Right atrium auricular region (tissue), 2 donors: ENCODE results near the gene C2. TPM values are rescaled to one million over a fixed set of nuclear protein-coding genes. Genes with fewer than 3 reads are reported as not detected.

ENCODE experiments used
- DNase-seq: peaks from one replicate; pipeline ENCODE4 v3.0.0-alpha.2; 2019; ENCODE audit warnings: low spot score
- H3K27ac ChIP-seq, 2 donors: fragments of 200-600 bp; sonication (generic); 1 replicate in 1 of 2; 2 replicates in 1 of 2; pipeline ENCODE4 v1.5.1; 2016 to 2019
- H3K27me3 ChIP-seq, 2 donors: fragments of 200-600 bp; sonication (generic); one replicate each; pipeline versions ENCODE4 v1.5.1 to v1.6.0; 2017 to 2019
- H3K36me3 ChIP-seq: fragments of 200-600 bp; sonication (generic); one replicate; pipeline ENCODE4 v1.5.1; 2016
- H3K4me1 ChIP-seq, 2 donors: fragments of 200-600 bp; sonication (generic); one replicate each; pipeline versions ENCODE4 v1.5.1 to v1.6.0; 2017 to 2019
- H3K4me3 ChIP-seq, 2 donors: fragments of 200-600 bp; sonication (generic); 1 replicate in 1 of 2; 2 replicates in 1 of 2; pipeline ENCODE4 v1.5.1; 2017 to 2019; ENCODE audit warnings: mild to moderate bottlenecking in 1 of 2, moderate library complexity in 1 of 2
- H3K9me3 ChIP-seq, 2 donors: fragments of 200-600 bp; sonication (generic); one replicate each; pipeline ENCODE4 v1.5.1; 2019
- total RNA-seq, 2 donors: library from RNA; depleted of rRNA; stranded (reverse); fragments of >200 nt; gene quantifications; one replicate each; pipeline ENCODE4 v1.1.0, GENCODE V29; 2016
- TF ChIP-seq, protein P1 (sequence below), 2 donors: fragments of 200-600 bp; sonication (generic); IDR thresholded peaks; one replicate each; pipeline ENCODE4 v1.5.1; 2019; ENCODE audit warnings: antibody characterized with exemption in 2 of 2

The C2 gene
- total RNA-seq, 2 donors from 2014 or later, result 3.5 to 19.9 TPM

DNA sequence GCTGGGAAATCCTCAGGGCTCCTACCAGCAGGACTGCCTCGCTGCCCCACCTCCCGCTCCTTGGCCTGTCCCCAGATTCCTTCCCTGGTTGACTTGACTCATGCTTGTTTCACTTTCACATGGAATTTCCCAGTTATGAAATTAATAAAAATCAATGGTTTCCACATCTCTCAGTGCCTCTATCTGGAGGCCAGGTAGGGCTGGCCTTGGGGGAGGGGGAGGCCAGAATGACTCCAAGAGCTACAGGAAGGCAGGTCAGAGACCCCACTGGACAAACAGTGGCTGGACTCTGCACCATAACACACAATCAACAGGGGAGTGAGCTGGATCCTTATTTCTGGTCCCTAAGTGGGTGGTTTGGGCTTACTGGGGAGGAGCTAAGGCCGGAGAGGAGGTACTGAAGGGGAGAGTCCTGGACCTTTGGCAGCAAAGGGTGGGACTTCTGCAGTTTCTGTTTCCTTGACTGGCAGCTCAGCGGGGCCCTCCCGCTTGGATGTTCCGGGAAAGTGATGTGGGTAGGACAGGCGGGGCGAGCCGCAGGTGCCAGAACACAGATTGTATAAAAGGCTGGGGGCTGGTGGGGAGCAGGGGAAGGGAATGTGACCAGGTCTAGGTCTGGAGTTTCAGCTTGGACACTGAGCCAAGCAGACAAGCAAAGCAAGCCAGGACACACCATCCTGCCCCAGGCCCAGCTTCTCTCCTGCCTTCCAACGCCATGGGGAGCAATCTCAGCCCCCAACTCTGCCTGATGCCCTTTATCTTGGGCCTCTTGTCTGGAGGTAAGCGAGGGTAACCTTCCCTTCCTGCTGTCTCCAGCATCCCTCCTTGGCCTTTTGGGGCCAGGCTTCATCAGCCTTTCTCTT lies 18.2 kb downstream of the C2 start, which contains the start of gene CFB:
Gene CFB (plus strand): TSS at position 589 of the 863 bp plus-strand sequence. CDS start 127 bp downstream, at position 716.
- Histone ChIP-seq H3K27ac (peak within 1 kb of the TSS; percentile 73 to 75), H3K27me3 (no peaks in the 10 kb centered on the region), H3K4me3 (peak within 1 kb of the TSS in 1 of 2 donors; percentile 32), H3K4me1 (peaks cover 0 to 20% of the 10 kb centered on the region in 2 donors), H3K36me3 (no peaks in the 10 kb centered on the region), H3K9me3 (no peaks in the 10 kb centered on the region)
- TF ChIP-seq, protein P1, sequence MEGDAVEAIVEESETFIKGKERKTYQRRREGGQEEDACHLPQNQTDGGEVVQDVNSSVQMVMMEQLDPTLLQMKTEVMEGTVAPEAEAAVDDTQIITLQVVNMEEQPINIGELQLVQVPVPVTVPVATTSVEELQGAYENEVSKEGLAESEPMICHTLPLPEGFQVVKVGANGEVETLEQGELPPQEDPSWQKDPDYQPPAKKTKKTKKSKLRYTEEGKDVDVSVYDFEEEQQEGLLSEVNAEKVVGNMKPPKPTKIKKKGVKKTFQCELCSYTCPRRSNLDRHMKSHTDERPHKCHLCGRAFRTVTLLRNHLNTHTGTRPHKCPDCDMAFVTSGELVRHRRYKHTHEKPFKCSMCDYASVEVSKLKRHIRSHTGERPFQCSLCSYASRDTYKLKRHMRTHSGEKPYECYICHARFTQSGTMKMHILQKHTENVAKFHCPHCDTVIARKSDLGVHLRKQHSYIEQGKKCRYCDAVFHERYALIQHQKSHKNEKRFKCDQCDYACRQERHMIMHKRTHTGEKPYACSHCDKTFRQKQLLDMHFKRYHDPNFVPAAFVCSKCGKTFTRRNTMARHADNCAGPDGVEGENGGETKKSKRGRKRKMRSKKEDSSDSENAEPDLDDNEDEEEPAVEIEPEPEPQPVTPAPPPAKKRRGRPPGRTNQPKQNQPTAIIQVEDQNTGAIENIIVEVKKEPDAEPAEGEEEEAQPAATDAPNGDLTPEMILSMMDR (IDR thresholded peaks at IDR 0.05), result no peak
- DNase-seq, result peak; percentile 88

DNA sequence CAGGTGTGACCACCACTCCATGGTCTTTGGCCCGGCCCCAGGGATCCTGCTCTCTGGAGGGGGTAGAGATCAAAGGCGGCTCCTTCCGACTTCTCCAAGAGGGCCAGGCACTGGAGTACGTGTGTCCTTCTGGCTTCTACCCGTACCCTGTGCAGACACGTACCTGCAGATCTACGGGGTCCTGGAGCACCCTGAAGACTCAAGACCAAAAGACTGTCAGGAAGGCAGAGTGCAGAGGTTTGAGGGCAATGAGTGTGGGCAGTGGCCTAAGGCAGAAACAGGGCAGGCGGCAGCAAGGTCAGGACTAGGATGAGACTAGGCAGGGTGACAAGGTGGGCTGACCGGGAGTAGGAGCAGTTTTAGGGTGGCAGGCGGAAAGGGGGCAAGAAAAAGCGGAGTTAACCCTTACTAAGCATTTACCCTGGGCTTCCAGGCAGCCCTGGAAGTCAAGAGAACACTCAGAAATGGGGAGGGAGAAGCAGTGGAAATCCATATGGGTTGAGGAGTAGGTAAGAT lies 18.9 kb downstream of the C2 start:
- H3K4me1 ChIP-seq, result peaks cover 0 to 20% of the 10 kb centered on the region in 2 donors
- H3K27me3 ChIP-seq, result no peaks in the 10 kb centered on the region
- H3K27ac ChIP-seq, result peak overlapping the region; percentile 73 to 75
- H3K36me3 ChIP-seq, result peaks cover 3% of the 10 kb centered on the region
- no peaks in the 10 kb centered on the region for H3K9me3 ChIP-seq
- peak overlapping the region in 1 of 2 donors; percentile 32 for H3K4me3 ChIP-seq
- TF ChIP-seq, protein P1 (IDR thresholded peaks at IDR 0.05), result no peak
- DNase-seq, result no peak

DNA sequence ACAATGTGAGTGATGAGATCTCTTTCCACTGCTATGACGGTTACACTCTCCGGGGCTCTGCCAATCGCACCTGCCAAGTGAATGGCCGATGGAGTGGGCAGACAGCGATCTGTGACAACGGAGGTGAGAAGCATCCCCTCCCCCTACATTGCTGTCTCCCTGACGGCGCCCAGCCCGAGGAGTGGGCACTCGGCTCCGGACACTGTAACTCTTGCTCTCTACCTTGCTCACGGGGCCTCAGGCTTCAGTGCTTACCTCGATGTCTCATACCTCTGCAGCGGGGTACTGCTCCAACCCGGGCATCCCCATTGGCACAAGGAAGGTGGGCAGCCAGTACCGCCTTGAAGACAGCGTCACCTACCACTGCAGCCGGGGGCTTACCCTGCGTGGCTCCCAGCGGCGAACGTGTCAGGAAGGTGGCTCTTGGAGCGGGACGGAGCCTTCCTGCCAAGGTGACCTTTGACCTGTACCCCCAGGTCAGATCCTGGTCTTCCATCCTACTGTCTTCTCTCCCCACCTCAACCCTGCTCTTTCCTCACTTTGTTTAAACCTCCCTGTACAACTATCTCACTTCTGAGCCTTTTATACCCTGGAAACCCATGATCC lies 19.7 kb downstream of the C2 start:
- H3K4me3 ChIP-seq, result no peak overlapping the region
- DNase-seq, result no peak
- no peaks in the 10 kb centered on the region for H3K27me3 ChIP-seq
- TF ChIP-seq, protein P1 (IDR thresholded peaks at IDR 0.05), result no peak
- peaks cover 0 to 20% of the 10 kb centered on the region in 2 donors for H3K4me1 ChIP-seq
- no peaks in the 10 kb centered on the region for H3K9me3 ChIP-seq
- peak overlapping the region in 1 of 2 donors; percentile 75 for H3K27ac ChIP-seq
- H3K36me3 ChIP-seq, result peaks cover 10% of the 10 kb centered on the region

DNA sequence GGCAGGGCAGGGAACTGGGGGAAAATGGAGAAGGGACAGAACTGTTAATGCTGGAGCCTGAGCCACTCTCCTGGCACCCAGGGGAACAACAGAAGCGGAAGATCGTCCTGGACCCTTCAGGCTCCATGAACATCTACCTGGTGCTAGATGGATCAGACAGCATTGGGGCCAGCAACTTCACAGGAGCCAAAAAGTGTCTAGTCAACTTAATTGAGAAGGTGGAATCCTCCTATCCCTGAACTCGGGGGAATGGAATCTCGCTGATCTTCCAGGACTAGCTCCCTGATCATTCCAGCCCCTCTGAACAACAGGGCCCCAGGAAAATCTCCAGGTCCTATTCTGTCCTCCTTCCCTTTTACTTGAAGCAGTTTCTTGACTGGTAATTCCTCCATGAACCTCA lies 20.3 kb downstream of the C2 start:
- H3K27me3 ChIP-seq, result no peaks in the 10 kb centered on the region
- H3K36me3 ChIP-seq, result peaks cover 10% of the 10 kb centered on the region
- H3K9me3 ChIP-seq, result no peaks in the 10 kb centered on the region
- H3K4me1 ChIP-seq, result peaks cover 0 to 20% of the 10 kb centered on the region in 2 donors
- TF ChIP-seq, protein P1 (IDR thresholded peaks at IDR 0.05), result no peak
- no peak overlapping the region for H3K4me3 ChIP-seq
- no peak overlapping the region for H3K27ac ChIP-seq
- no peak for DNase-seq

DNA sequence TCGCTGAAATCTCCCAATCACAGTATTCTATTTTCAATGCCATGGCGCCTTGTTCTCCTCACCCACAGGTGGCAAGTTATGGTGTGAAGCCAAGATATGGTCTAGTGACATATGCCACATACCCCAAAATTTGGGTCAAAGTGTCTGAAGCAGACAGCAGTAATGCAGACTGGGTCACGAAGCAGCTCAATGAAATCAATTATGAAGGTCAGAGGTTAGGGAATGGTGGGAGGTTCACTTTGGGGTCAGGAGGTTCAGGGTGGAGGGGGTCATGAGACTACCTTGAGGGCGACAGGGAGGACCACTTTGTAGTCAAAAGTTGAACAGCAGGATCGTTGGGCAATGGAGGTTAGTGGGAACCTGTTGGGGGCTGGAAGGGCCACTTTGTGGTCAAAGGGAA lies 20.8 kb downstream of the C2 start:
- DNase-seq, result no peak
- TF ChIP-seq, protein P1 (IDR thresholded peaks at IDR 0.05), result no peak

More for the DNA sequence above, 20.8 kb downstream of the C2 start:
- no peak overlapping the region for H3K27ac ChIP-seq
- no peaks in the 10 kb centered on the region for H3K9me3 ChIP-seq
- H3K4me1 ChIP-seq, result peaks cover 0 to 20% of the 10 kb centered on the region in 2 donors
- H3K4me3 ChIP-seq, result no peak overlapping the region
- peaks cover 13% of the 10 kb centered on the region for H3K36me3 ChIP-seq
- no peaks in the 10 kb centered on the region for H3K27me3 ChIP-seq
